CD4-positive, alpha-beta memory T cell (primary cell): ENCODE results near the gene BAIAP3. TPM values are rescaled to one million over a fixed set of nuclear protein-coding genes. Genes with fewer than 3 reads are reported as not detected.

Experiments
- CTCF ChIA-PET: fragments of 350-600 bp; sonication (Branson Sonifier 250); formaldehyde crosslinking; loops from one replicate; lab custom pipeline; 2021; ENCODE audit warnings: inconsistent platforms; ENCODE audit not compliant: partially characterized antibody; lab: Charles Lee
- POLR2A ChIA-PET: fragments of 350-600 bp; sonication (Branson Sonifier 250); formaldehyde crosslinking; loops from one replicate; lab custom pipeline; 2021; ENCODE audit not compliant: partially characterized antibody; lab: Charles Lee
- DNase-seq, 5 donors: peaks; one replicate each; pipeline versions ENCODE4 v3.0.0 to v3.0.0-alpha.2; 2020 to 2022; ENCODE audit warnings: mixed read lengths in 1 of 5
- H3K27ac ChIP-seq: one replicate; pipeline ENCODE4 v1.7.0; 2013; ENCODE audit warnings: low read depth, low read length
- H3K27me3 ChIP-seq: 2 replicates; pipeline ENCODE4 v1.7.0; 2013; ENCODE audit warnings: mild to moderate bottlenecking, low read length, moderate library complexity; ENCODE audit not compliant: insufficient read depth
- H3K36me3 ChIP-seq: 2 replicates; pipeline ENCODE4 v1.7.0; 2013; ENCODE audit warnings: mild to moderate bottlenecking, low read length, moderate library complexity; ENCODE audit not compliant: insufficient read depth
- H3K4me1 ChIP-seq: 2 replicates; pipeline ENCODE4 v1.7.0; 2013; ENCODE audit warnings: mild to moderate bottlenecking, low read length, moderate library complexity; ENCODE audit not compliant: insufficient read depth
- H3K4me3 ChIP-seq, 2 donors: one replicate each; pipeline ENCODE4 v1.7.0; 2013; ENCODE audit warnings: low read length in 2 of 2, mild to moderate bottlenecking in 1 of 2
- H3K9me3 ChIP-seq, 2 donors: one replicate each; pipeline ENCODE4 v1.7.0; 2013; ENCODE audit warnings: low read length in 2 of 2, control low read depth in 1 of 2; ENCODE audit not compliant: control insufficient read depth in 1 of 2
- H3K27ac Mint-ChIP-seq, 7 donors: one replicate each; pipeline ENCODE4 v1.8.0; 2020 to 2021; ENCODE audit warnings: mixed read lengths in 7 of 7, mild to moderate bottlenecking in 6 of 7, inconsistent platforms in 3 of 7, moderate library complexity in 3 of 7
- H3K27me3 Mint-ChIP-seq, 2 donors: one replicate each; pipeline ENCODE4 v1.8.0; 2020 to 2021; ENCODE audit warnings: mixed read lengths in 2 of 2
- H3K36me3 Mint-ChIP-seq, 2 donors: one replicate each; pipeline ENCODE4 v1.8.0; 2020 to 2021; ENCODE audit warnings: mixed read lengths in 2 of 2, inconsistent platforms in 1 of 2, mild to moderate bottlenecking in 1 of 2
- H3K4me1 Mint-ChIP-seq, 4 donors: one replicate each; pipeline ENCODE4 v1.8.0; 2020 to 2021; ENCODE audit warnings: mixed read lengths in 4 of 4, mild to moderate bottlenecking in 1 of 4
- H3K4me3 Mint-ChIP-seq, 8 donors: one replicate each; pipeline ENCODE4 v1.8.0; 2020 to 2021; ENCODE audit warnings: mixed read lengths in 8 of 8, mild to moderate bottlenecking in 7 of 8, moderate library complexity in 6 of 8, inconsistent platforms in 3 of 8
- H3K9me3 Mint-ChIP-seq, 8 donors: one replicate each; pipeline ENCODE4 v1.8.0; 2020 to 2021; ENCODE audit warnings: mixed read lengths in 8 of 8, mild to moderate bottlenecking in 5 of 8, inconsistent platforms in 3 of 8, moderate library complexity in 1 of 8
- intact Hi-C: fragments of 100-400 bp; cut with micrococcal nuclease; formaldehyde crosslinking; loops from one replicate; pipeline ENCODE4 v1.15.1; 2023
- polyA plus RNA-seq, 2 donors: library from polyadenylated mRNA; unstranded; fragments of 300-500 nt; fragmentation: Illumina TruSeq; gene quantifications; one replicate each; pipeline ENCODE4 v1.2.3, GENCODE V29; 2021
- total RNA-seq, 2 experiments: library from RNA; stranded (reverse); gene quantifications; one replicate each; pipeline ENCODE4 v1.2.3, GENCODE V29; 2021

BAIAP3 gene
- total and polyA plus RNA-seq, 4 experiments from 2014 or later = 1.0 to 19.7 (median 12.5) TPM

DNA sequence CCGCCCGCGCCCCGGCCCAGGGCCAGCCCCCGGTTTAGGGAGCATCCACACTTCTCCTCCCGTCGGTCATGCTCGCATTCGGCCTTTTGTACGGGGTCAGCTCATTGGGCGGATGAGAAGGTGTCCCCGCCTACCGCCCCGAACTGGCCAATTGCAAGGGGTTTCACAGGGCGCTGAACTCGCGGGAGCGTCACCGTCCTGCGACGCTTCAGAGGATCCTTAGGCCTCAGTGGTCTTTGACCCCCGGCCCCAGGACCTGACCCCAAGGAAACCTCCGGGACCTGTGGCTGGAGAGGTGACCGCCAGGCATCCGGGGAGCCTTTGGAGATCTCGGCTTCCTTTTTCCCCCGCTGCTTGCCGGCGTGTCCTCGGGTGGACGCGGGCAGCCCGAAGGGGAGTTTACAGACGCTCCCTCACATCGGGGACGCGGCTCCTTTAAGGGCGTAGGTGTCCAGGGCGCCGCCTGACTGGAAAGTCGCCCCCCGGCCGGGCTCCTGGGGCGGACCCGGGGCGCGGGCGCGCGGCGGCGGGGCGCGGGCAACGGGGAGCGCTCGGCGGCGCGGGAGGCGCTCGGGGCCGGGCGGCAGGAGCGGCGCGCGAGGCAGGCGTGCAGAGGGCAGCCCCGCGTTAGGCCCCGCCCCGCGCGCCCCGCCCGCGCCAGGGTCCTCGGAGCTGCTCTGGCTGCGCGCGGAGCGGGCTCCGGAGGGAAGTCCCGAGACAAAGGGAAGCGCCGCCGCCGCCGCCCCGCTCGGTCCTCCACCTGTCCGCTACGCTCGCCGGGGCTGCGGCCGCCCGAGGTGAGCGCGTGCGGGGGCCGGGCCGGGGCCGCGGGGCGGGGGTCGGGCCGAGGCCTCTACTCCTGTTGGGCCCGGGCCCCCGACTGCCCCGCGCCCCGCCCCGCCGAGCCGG lies 24.2 kb upstream of the BAIAP3 start, which contains the start of gene UBE2I:
TSS of gene UBE2I (plus strand) at position 660 of the 909 bp plus-strand sequence. CDS start 4,395 bp downstream, outside the sequence.
- Histone ChIP-seq H3K36me3 (peaks cover 13% of the 10 kb centered on the region), H3K27me3 (no peaks in the 10 kb centered on the region), H3K9me3 (no peaks in the 10 kb centered on the region), H3K4me3 (peak within 1 kb of the TSS; percentile 85 to 97), H3K27ac (peak within 1 kb of the TSS; percentile 100), H3K4me1 (peaks cover 39% of the 10 kb centered on the region)
- intact Hi-C loops = loop anchor here (1.0 to 10.0 kb wide), 6 partner anchors 34 to 634 kb away; partner anchors contain the start of genes CRAMP1, GNPTG, IFT140 and MSRB1
- peak within 1 kb of the TSS; percentile 89 to 100 (median 98) for H3K4me3 Mint-ChIP-seq
- no peaks in the 10 kb centered on the region for H3K27me3 Mint-ChIP-seq
- peak; percentile 96 to 100 (median 98) for DNase-seq
- peaks cover 9 to 24% of the 10 kb centered on the region in 2 donors for H3K36me3 Mint-ChIP-seq
- peak within 1 kb of the TSS; percentile 99 to 100 (median 99) for H3K27ac Mint-ChIP-seq
- CTCF ChIA-PET = no interaction called here
- peaks cover 16 to 47% (median 35%) of the 10 kb centered on the region in 4 donors for H3K4me1 Mint-ChIP-seq
- POLR2A ChIA-PET = interaction anchor here (0.6 to 1.8 kb wide), 20 partner anchors 9 to 1211 kb away, joined by 3 to 22 read pairs (median 4); partner anchors contain the start of genes AMDHD2, GNPTG, MAPK8IP3 and MSRB1
- H3K9me3 Mint-ChIP-seq = no peaks in the 10 kb centered on the region

DNA sequence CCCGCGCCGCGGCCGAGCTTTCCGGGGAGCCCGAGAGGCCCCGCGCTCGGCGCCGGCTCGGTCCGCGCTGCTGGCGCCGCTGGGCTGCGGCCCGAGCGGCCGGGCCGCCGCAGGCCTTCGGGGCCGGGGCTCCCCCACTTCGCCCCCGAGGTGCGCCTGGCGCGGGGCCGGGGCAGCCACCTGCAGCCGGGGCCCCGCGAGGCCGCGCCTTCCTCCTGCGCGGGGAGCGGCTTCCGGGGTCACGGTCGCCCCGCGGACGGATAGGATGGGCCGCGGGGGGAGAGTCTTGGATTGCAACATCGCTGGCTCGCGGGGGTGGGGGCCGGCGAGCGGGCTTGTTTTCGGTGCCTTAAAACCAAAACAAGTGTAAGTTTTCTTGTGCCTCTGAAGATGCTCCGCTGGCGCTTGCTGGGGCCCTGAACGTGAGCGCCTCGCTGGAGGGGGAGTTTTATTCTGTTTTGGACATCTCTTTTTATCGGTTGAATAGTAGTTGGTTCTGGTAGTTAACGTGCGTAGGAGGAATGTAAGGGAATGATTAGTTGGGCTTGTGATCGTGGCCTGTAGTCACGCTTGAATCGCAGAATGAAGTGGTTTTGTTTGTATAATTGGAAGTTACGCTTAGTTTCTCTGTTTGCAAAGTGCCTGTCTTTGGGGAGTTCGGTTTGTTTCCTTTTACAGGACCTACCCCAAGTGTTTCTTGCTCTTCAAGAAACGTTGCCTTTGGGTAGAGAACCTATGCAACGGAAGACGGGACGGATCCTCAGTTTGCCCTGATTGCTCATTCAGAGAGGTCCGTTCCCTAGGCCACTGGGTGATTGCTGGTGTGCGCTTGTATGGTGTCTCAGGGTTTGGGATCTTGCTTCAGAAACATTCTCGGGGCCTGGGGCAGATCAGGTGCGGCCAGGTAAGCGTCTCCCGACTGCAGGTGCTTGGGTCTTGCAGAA lies 23.3 kb upstream of the BAIAP3 start:
- Histone ChIP-seq H3K4me3 (peak overlapping the region; percentile 68 to 97), H3K36me3 (peaks cover 22% of the 10 kb centered on the region), H3K27me3 (no peaks in the 10 kb centered on the region), H3K27ac (peak overlapping the region; percentile 68), H3K4me1 (peaks cover 38% of the 10 kb centered on the region), H3K9me3 (no peaks in the 10 kb centered on the region)
- Mint-ChIP-seq H3K36me3 (peaks cover 9 to 30% of the 10 kb centered on the region in 2 donors), H3K27ac (peak overlapping the region; percentile 85 to 100 (median 97)), H3K4me3 (peak overlapping the region; percentile 89 to 100 (median 98)), H3K27me3 (no peaks in the 10 kb centered on the region), H3K9me3 (no peaks in the 10 kb centered on the region), H3K4me1 (peaks cover 15 to 39% (median 30%) of the 10 kb centered on the region in 4 donors)
- intact Hi-C loops = loop anchor here (1.0 to 10.0 kb wide), 7 partner anchors 33 to 633 kb away; partner anchors contain the start of genes CRAMP1, GNPTG, IFT140 and JPT2
- peak; percentile 56 to 77 (median 62) for DNase-seq
- POLR2A ChIA-PET = interaction anchor here (0.6 to 2.2 kb wide), 15 partner anchors 16 to 1210 kb away, joined by 3 to 22 read pairs (median 6); partner anchors contain the start of genes AMDHD2, GNPTG, MAPK8IP3 and MSRB1
- CTCF ChIA-PET = no interaction called here

- Mint-ChIP-seq H3K4me1 (peaks cover 15 to 39% (median 30%) of the 10 kb centered on the region in 4 donors), H3K27ac (peak overlapping the region; percentile 85 to 100 (median 97)), H3K9me3 (no peaks in the 10 kb centered on the region), H3K4me3 (peak overlapping the region; percentile 89 to 100 (median 98)), H3K27me3 (no peaks in the 10 kb centered on the region), H3K36me3 (peaks cover 9 to 35% of the 10 kb centered on the region in 2 donors)
- peaks cover 28% of the 10 kb centered on the region for H3K36me3 ChIP-seq
- peak overlapping the region; percentile 68 to 97 for H3K4me3 ChIP-seq
- DNase-seq = peak in 2 of 5 donors; percentile 35 to 60
- no peaks in the 10 kb centered on the region for H3K27me3 ChIP-seq
- POLR2A ChIA-PET = interaction anchor here (0.9 to 2.2 kb wide), 2 partner anchors 22 to 31 kb away, joined by 4 to 6 read pairs; no protein-coding TSS in a partner anchor
- CTCF ChIA-PET = no interaction called here
- H3K27ac ChIP-seq = peak overlapping the region; percentile 68
- H3K9me3 ChIP-seq = no peaks in the 10 kb centered on the region
- intact Hi-C loops = loop anchor here (1.0 kb wide), 1 partner anchor 367 kb away; the partner anchor contains the start of gene JPT2
- peaks cover 38% of the 10 kb centered on the region for H3K4me1 ChIP-seq
Observed at GRCh38 chr16:1310832-1311200, 22.6 kb upstream of the BAIAP3 start.

DNA sequence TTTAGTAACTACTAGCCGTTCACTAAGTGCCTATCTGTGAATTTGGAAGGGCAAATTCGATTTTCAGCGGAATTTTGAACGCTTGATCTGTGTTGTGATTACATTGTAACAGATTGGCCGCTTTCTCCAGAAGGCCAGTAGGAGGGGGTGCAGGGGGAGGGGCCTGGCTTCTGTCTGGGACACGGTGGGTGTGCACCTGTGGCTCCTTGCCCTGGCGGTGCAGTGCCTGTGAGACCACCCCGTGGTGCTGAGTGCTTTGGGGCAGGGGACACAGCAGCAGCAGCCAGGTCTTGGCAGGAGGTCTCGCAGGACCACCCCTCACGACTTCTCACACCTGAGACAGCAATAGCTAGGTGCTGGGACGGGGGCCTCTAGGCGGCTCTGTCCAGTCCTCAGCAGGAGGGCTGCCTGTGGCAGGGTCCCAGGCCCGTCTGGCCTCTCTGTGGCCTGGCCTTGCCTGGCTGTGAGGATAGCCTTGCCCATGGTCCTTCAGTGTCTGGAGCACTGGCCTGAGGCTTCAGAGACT lies 22.2 kb upstream of the BAIAP3 start:
- Histone ChIP-seq H3K36me3 (peaks cover 33% of the 10 kb centered on the region), H3K4me3 (peak overlapping the region; percentile 68 to 97), H3K27ac (peak overlapping the region; percentile 68), H3K4me1 (peaks cover 38% of the 10 kb centered on the region), H3K27me3 (no peaks in the 10 kb centered on the region), H3K9me3 (no peaks in the 10 kb centered on the region)
- Mint-ChIP-seq H3K4me3 (peak overlapping the region; percentile 89 to 100 (median 98)), H3K27ac (peak overlapping the region in 6 of 7 donors; percentile 94 to 100 (median 98)), H3K36me3 (peaks cover 13 to 39% of the 10 kb centered on the region in 2 donors), H3K9me3 (no peaks in the 10 kb centered on the region), H3K27me3 (no peaks in the 10 kb centered on the region), H3K4me1 (peaks cover 15 to 39% (median 30%) of the 10 kb centered on the region in 4 donors)
- POLR2A ChIA-PET = interaction anchor here (0.9 to 2.2 kb wide), 3 partner anchors 21 to 36 kb away, joined by 4 to 6 read pairs (median 4); no protein-coding TSS in a partner anchor
- intact Hi-C loops = no loop called here
- CTCF ChIA-PET = no interaction called here
- DNase-seq = no peak

GRCh38 chr16:1311738-1312466 lies 21.5 kb upstream of the BAIAP3 start:
- CTCF ChIA-PET = no interaction called here
- no peaks in the 10 kb centered on the region for H3K27me3 ChIP-seq
- peaks cover 38% of the 10 kb centered on the region for H3K4me1 ChIP-seq

More at GRCh38 chr16:1311738-1312466, 21.5 kb upstream of the BAIAP3 start:
- Histone ChIP-seq H3K9me3 (no peaks in the 10 kb centered on the region), H3K36me3 (peaks cover 38% of the 10 kb centered on the region), H3K27ac (peak overlapping the region; percentile 68), H3K4me3 (peak overlapping the region in 1 of 2 donors; percentile 68)
- Mint-ChIP-seq H3K27me3 (no peaks in the 10 kb centered on the region), H3K36me3 (peaks cover 19 to 45% of the 10 kb centered on the region in 2 donors), H3K4me3 (peak overlapping the region in 7 of 8 donors; percentile 22 to 99 (median 95)), H3K9me3 (no peaks in the 10 kb centered on the region), H3K4me1 (peaks cover 15 to 39% (median 27%) of the 10 kb centered on the region in 4 donors), H3K27ac (peak overlapping the region in 1 of 7 donors; percentile 94)
- POLR2A ChIA-PET = interaction anchor here (1.4 to 2.2 kb wide), 2 partner anchors 21 to 35 kb away, joined by 4 to 6 read pairs; no protein-coding TSS in a partner anchor
- intact Hi-C loops = no loop called here
- no peak for DNase-seq
